ENCODE data around the gene TBCD. TPM values are rescaled to one million over a fixed set of nuclear protein-coding genes. Genes with fewer than 3 reads are reported as not detected.

Gene TBCD
- total and polyA plus RNA-seq, 8 donors: 28.7 to 161 (median 40.0) TPM

GRCh38 chr17:82703935-82704865 lies 47.7 kb upstream of the TBCD start:
- Histone ChIP-seq H3K4me1 (no peaks in the 10 kb centered on the region), H3K36me3 (no peaks in the 10 kb centered on the region), H3K4me3 (no peak overlapping the region), H3K27me3 (no peaks in the 10 kb centered on the region), H3K9me3 (no peaks in the 10 kb centered on the region), H3K27ac (no peak overlapping the region)
- DNase-seq (peak in 1 of 6 donors; percentile 39), ATAC-seq (peak in 1 of 4 donors; percentile 20), FAIRE-seq (no peak)
- intact Hi-C loops (cut with DNase I): no loop called here
- 72 to 81% methylated on average over 38 of the region's 38 CpGs for WGBS, 2 donors
- no peak for TF ChIP-seq CTCF (IDR thresholded peaks at IDR 0.05)

- Histone ChIP-seq H3K4me3 (no peak overlapping the region), H3K9me3 (no peaks in the 10 kb centered on the region), H3K27ac (no peak overlapping the region), H3K36me3 (no peaks in the 10 kb centered on the region), H3K4me1 (no peaks in the 10 kb centered on the region), H3K27me3 (no peaks in the 10 kb centered on the region)
- intact Hi-C loops (cut with DNase I): no loop called here
- ATAC-seq: no peak
- 75 to 88% methylated on average over 13 of the region's 13 CpGs for WGBS, 2 donors
- DNase-seq: peak in 1 of 6 donors; percentile 41
- no peak for FAIRE-seq
- TF ChIP-seq CTCF (IDR thresholded peaks at IDR 0.05): no peak
Observed at GRCh38 chr17:82704886-82705285, 47.0 kb upstream of the TBCD start.

GRCh38 chr17:82705756-82706155 lies 46.1 kb upstream of the TBCD start:
- H3K27me3 ChIP-seq: no peaks in the 10 kb centered on the region
- intact Hi-C loops (cut with DNase I): no loop called here
- H3K36me3 ChIP-seq: no peaks in the 10 kb centered on the region
- ATAC-seq: no peak
- no peak overlapping the region for H3K4me3 ChIP-seq
- no peaks in the 10 kb centered on the region for H3K9me3 ChIP-seq
- FAIRE-seq: no peak
- peak in 1 of 6 donors; percentile 60 for DNase-seq
- no peak overlapping the region for H3K27ac ChIP-seq
- TF ChIP-seq CTCF (IDR thresholded peaks at IDR 0.05): no peak
- no peaks in the 10 kb centered on the region for H3K4me1 ChIP-seq
- 82 to 90% methylated on average over 18 of the region's 18 CpGs for WGBS, 2 donors

- H3K9me3 ChIP-seq: no peaks in the 10 kb centered on the region
- H3K4me3 ChIP-seq: no peak overlapping the region
- no peak for FAIRE-seq
Observed at GRCh38 chr17:82709024-82709675, 42.7 kb upstream of the TBCD start.

More at GRCh38 chr17:82709024-82709675, 42.7 kb upstream of the TBCD start:
- intact Hi-C loops (cut with DNase I): no loop called here
- 46 to 48% methylated on average over 8 to 9 of the region's 9 CpGs for WGBS, 2 donors
- H3K27me3 ChIP-seq: no peaks in the 10 kb centered on the region
- peak in 1 of 6 donors; percentile 70 for DNase-seq
- ATAC-seq: no peak
- H3K36me3 ChIP-seq: no peaks in the 10 kb centered on the region
- TF ChIP-seq CTCF (IDR thresholded peaks at IDR 0.05): no peak
- no peak overlapping the region for H3K27ac ChIP-seq
- no peaks in the 10 kb centered on the region for H3K4me1 ChIP-seq
